ENCODE results near the gene GEN1. TPM values are rescaled to one million over a fixed set of nuclear protein-coding genes. Genes with fewer than 3 reads are reported as not detected.

The GEN1 gene
- total and polyA plus RNA-seq, 2 of the 13 experiments (the other 11 are each of a cell fraction or from before 2014, with no cell fraction given) = 9.9 to 27.1 TPM

- peak; percentile 50 for TF ChIP-seq PATZ1 (CRISPR knock-in tag; IDR thresholded peaks at IDR 0.05)
- no peak for TF ChIP-seq ZNF251 (CRISPR knock-in tag; IDR thresholded peaks at IDR 0.05)
- no peak for TF ChIP-seq PRDM15 (CRISPR knock-in tag; IDR thresholded peaks at IDR 0.05)
- TF ChIP-seq ZNF879 (CRISPR knock-in tag; IDR thresholded peaks at IDR 0.05) = no peak
- TF ChIP-seq ZNF207 (IDR thresholded peaks at IDR 0.05; ENCODE audit: borderline replicate concordance) = no peak
- TF ChIP-seq ZNF652 (CRISPR knock-in tag; IDR thresholded peaks at IDR 0.05; ENCODE audit: borderline replicate concordance, low read depth) = no peak
- TF ChIP-seq FOXA3 (CRISPR knock-in tag; IDR thresholded peaks at IDR 0.05) = no peak
- TF ChIP-seq SP140L (CRISPR knock-in tag; IDR thresholded peaks at IDR 0.05; ENCODE audit: borderline replicate concordance) = no peak
- 0 out of 2 replicates have a peak, but pooled peaks have one; percentile 21 for TF ChIP-seq TBX3 (IDR thresholded peaks at IDR 0.05; ENCODE audit: borderline replicate concordance)
- peak; percentile 79 for TF ChIP-seq CEBPB (IDR thresholded peaks at IDR 0.05; ENCODE audit: borderline replicate concordance, low read depth, low read length)
- peak; percentile 83 for TF ChIP-seq ZNF644 (CRISPR knock-in tag; IDR thresholded peaks at IDR 0.05; ENCODE audit: low read depth)
- TF ChIP-seq ISL2 (CRISPR knock-in tag; IDR thresholded peaks at IDR 0.05) = 0 out of 2 replicates have a peak, but pooled peaks have one; percentile 26
- no peak for TF ChIP-seq ZNF20 (CRISPR knock-in tag; IDR thresholded peaks at IDR 0.05)
- peak in 1 of 2 experiments; percentile 56; a peak in 1 of 4 replicates for TF ChIP-seq EP300 (IDR thresholded peaks at IDR 0.05; ENCODE audit: low read depth in 2 of 2, low read length in 2 of 2)
- no peak for TF ChIP-seq EP300 (CRISPR knock-in tag; IDR thresholded peaks at IDR 0.05; ENCODE audit: borderline replicate concordance)
- TF ChIP-seq NFE2 (CRISPR knock-in tag; IDR thresholded peaks at IDR 0.05) = no peak
- no peak for TF ChIP-seq PHF20 (CRISPR knock-in tag; IDR thresholded peaks at IDR 0.05)
- TF ChIP-seq ZMYM4 (CRISPR knock-in tag; IDR thresholded peaks at IDR 0.05) = peak; percentile 69; the same call in 1 of the 2 replicates
- no peak for TF ChIP-seq SOX13 (IDR thresholded peaks at IDR 0.05)
- peak in 1 of 2 experiments; percentile 40; a peak in 1 of 4 replicates for TF ChIP-seq SOX13 (CRISPR knock-in tag; conservative IDR thresholded peaks at IDR 0.05 in 1 of 2, IDR thresholded peaks at IDR 0.05 in 1 of 2)
- no peak for TF ChIP-seq ELF4 (CRISPR knock-in tag; IDR thresholded peaks at IDR 0.05; ENCODE audit: borderline replicate concordance)
- no peak for TF ChIP-seq XBP1 (CRISPR knock-in tag; IDR thresholded peaks at IDR 0.05)
- peak; percentile 78 for TF ChIP-seq CEBPG (CRISPR knock-in tag; IDR thresholded peaks at IDR 0.05)
- 0 out of 2 replicates have a peak, but pooled peaks have one; percentile 10 for TF ChIP-seq ATF7 (IDR thresholded peaks at IDR 0.05)
- TF ChIP-seq ATF7 (CRISPR knock-in tag; IDR thresholded peaks at IDR 0.05) = no peak
- 0 out of 2 replicates have a peak, but pooled peaks have one; percentile 54 for TF ChIP-seq ATF2 (CRISPR knock-in tag; IDR thresholded peaks at IDR 0.05)
These were observed 11.5 kb downstream of the GEN1 start (continued) for GRCh38 chr2:17765398-17765797.

Data from HepG2 (cell line).